ENCODE results near the gene LRRC8C.

GRCh38 chr1:89763649-89763986, 130.7 kb downstream of the LRRC8C start:
- TF ChIP-seq CTCF (IDR thresholded peaks at IDR 0.05) (no peak), POLR2A (IDR thresholded peaks at IDR 0.05) (no peak)
